Adipose tissue (tissue), 3 donors: ENCODE data around the gene ZNF33A. TPM values are rescaled to one million over a fixed set of nuclear protein-coding genes. Genes with fewer than 3 reads are reported as not detected.
"Not testable (repeated sequence)": the region's sequence is repeated elsewhere in the genome, so short reads cannot be mapped to it uniquely, and the experiment has no call there.

ENCODE experiments used
- H3K27ac ChIP-seq: one replicate; pipeline ENCODE4 v1.5.1; 2013; ENCODE audit warnings: low read depth, low read length
- WGBS, 3 donors: extraction: QIAGEN DNeasy Blood & Tissue Kit; methylation state at CpG; one replicate each; pipeline ENCODE4 v1.1.7; 2013; 5-methylcytosine and 5-hydroxymethylcytosine counted together
- polyA plus RNA-seq, 3 donors: library from polyadenylated mRNA; stranded (reverse); fragments of 200-250 nt; gene quantifications; one replicate each; pipeline ENCODE4 v1.2.3, GENCODE V29; 2013
- donor health status: healthy with polysubstance abuse.
- donor health status: Bipolar disorder and iron deficiency.
- donor health status: healthy.

The ZNF33A gene
- polyA plus RNA-seq, 3 donors, result 6.9 to 11.1 (median 8.0) TPM

GRCh38 chr10:38038107-38038931, 27.8 kb downstream of the ZNF33A start:
- H3K27ac ChIP-seq, result no peak overlapping the region
- 89 to 97% (median 94%) methylated on average over 7 of the region's 7 CpGs for whole genome bisulfite sequencing, 3 donors

GRCh38 chr10:38038932-38039245, 28.4 kb downstream of the ZNF33A start:
- no peak overlapping the region for H3K27ac ChIP-seq

DNA sequence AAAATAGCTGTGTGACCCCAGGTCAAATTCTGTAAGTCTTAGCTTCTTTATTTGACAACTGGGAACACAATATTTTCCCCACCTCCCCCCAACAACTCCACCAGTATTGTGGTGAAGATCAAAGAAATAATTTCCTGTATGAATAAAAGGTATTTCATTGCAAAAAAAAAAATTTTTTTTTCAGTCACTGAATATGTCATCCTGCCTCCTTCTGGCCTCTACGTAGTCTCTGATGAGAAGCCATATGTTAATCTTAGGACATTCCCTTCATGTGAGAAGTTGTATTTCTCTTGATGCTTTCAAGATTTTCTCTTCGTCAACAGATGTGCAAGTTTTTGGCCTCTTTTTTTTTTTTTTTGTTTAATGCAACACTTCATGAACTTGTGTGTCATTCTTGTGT, 33.0 kb downstream of the ZNF33A start:
- H3K27ac ChIP-seq, result no peak overlapping the region
- WGBS, 3 donors, result 88 to 98% (median 93%) methylated on average over 2 of the region's 2 CpGs

GRCh38 chr10:38045129-38045528, 34.7 kb downstream of the ZNF33A start:
- WGBS, 3 donors, result 49 to 97% (median 75%) methylated on average over 2 of the region's 2 CpGs
- H3K27ac ChIP-seq, result no peak overlapping the region

- H3K27ac ChIP-seq, result no peak overlapping the region
- WGBS, 3 donors, result 92 to 95% (median 93%) methylated on average over 1 of the region's 1 CpG
Measured at GRCh38 chr10:38047666-38048065, 37.2 kb downstream of the ZNF33A start.

DNA sequence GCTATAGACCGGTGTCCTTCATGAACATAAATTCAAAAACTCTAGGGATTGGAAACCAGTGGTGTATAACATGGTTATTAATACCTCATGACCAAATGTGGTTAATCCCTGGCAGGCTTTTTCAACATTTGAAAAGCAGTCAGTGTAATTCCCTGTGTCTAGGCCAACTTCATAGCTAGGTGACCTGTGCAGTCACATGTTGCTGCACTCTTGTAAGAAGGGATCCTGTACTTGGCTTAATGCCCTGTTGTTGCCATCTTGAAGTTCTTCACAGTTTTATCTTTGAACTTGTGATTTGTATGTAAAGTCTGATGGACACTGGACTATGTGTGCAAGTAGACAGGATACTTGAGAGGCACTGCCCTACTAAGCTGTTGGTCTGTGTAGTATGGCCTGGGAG, 39.7 kb downstream of the ZNF33A start:
- WGBS, 3 donors, result 95 to 97% (median 95%) methylated on average over 1 of the region's 1 CpG
- no peak overlapping the region for H3K27ac ChIP-seq

GRCh38 chr10:38054361-38054797, 43.9 kb downstream of the ZNF33A start:
- H3K27ac ChIP-seq, result no peak overlapping the region

- not testable (repeated sequence) for H3K27ac ChIP-seq
- 97 to 98% (median 97%) methylated on average over 5 of the region's 5 CpGs for WGBS, 3 donors
Measured at GRCh38 chr10:38055274-38055894, 44.9 kb downstream of the ZNF33A start.

DNA sequence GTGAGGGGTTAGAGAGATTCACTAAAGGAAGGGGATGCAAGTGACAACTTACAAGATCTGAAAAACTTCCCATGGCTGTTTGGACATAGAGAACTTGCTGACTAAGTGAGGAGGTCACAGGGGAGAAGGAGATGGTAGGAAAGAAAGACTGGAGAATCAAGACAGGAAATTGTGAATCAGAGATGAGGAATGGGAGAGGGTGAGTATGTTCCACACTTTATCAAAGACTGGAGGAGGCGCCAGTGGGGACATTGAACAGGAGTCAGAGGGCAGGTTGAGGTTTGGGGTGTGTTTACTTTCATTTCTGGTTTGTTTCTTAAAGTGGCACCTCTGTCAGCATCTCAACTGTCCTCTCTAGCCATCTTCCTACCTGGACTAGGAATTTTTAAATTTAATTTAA, 59.2 kb downstream of the ZNF33A start:
- WGBS, 3 donors, result 69 to 77% (median 71%) methylated on average over 1 of the region's 1 CpG
- H3K27ac ChIP-seq, result not testable (repeated sequence)

DNA sequence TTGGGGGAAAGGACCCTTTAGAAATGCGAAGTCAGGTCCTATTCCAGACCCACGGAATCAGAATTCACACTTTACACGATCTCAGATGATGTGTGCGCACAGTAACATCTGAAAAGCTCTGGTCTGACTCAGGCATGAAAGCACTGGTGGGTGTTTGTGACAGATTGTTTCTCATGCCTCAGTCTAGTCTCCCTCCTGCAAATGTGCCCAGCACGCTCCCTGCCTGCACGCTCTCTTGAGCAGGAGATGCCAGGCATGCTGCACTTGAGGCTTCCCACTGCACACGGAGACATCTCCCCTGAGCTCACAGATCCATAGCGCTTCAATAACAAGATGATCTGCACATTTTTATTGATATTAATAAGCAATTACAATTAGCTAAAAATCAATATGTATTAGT, 60.0 kb downstream of the ZNF33A start:
- 88 to 91% (median 88%) methylated on average over 8 of the region's 8 CpGs for WGBS, 3 donors
- no peak overlapping the region for H3K27ac ChIP-seq

GRCh38 chr10:38072552-38072951, 62.1 kb downstream of the ZNF33A start:
- H3K27ac ChIP-seq, result no peak overlapping the region

GRCh38 chr10:38076687-38077086, 66.2 kb downstream of the ZNF33A start:
- H3K27ac ChIP-seq, result no peak overlapping the region
- WGBS, 3 donors, result 72 to 82% (median 78%) methylated on average over 2 of the region's 2 CpGs

DNA sequence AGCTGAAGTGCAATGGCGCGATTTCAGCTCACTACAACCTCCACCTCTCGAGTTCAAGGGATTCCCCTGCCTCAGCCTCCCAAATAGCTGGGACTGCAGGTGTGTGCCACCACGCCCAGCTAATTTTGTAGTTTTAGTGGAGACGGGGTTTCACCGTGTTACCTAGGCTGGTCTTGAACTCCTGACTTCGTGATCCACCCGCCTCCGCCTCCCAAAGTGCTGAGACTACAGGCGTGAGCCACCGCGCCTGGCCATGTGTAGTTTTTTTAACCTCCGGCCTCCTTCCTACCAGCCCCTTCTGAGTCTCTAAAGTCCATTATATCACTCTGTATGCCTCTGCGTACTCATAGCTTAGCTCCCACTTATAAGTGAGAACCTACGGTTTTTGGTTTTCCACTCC, 82.8 kb downstream of the ZNF33A start:
- WGBS, 3 donors, result 91 to 95% (median 95%) methylated on average over 15 of the region's 15 CpGs
- H3K27ac ChIP-seq, result not testable (repeated sequence)

DNA sequence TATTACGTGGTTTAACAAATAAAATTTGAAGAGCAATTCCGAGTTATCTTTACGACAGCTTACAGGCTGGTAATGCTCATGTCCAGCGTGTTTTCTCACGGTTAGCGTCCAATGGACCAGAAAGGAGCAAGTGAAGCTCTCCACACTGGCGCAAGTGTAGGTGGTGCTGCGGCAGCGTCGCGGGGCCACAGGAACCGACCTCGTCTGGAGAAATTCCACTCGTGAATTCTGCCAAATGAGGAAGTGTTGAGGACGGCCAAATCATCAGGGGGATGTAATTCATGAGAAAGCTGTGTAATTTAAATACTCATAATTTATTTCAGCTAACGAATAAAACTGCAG, 83.3 kb downstream of the ZNF33A start:
- H3K27ac ChIP-seq, result no peak overlapping the region
- 7 to 12% (median 11%) methylated on average over 16 of the region's 16 CpGs for WGBS, 3 donors

- peak within 1 kb of the TSS; percentile 28 for H3K27ac ChIP-seq
- WGBS, 3 donors, result 0 to 1% (median 0%) methylated on average over 58 to 59 of the region's 59 CpGs
Measured at GRCh38 chr10:38094158-38094926, 83.9 kb downstream of the ZNF33A start, which contains the start of gene ZNF37A. ZNF37A (plus strand) TSS chr10:38094337; CDS start chr10:38096618, 2,281 bp downstream.

GRCh38 chr10:38094927-38095574, 84.6 kb downstream of the ZNF33A start:
- 52 to 56% (median 55%) methylated on average over 20 to 21 of the region's 21 CpGs for WGBS, 3 donors
- no peak overlapping the region for H3K27ac ChIP-seq

DNA sequence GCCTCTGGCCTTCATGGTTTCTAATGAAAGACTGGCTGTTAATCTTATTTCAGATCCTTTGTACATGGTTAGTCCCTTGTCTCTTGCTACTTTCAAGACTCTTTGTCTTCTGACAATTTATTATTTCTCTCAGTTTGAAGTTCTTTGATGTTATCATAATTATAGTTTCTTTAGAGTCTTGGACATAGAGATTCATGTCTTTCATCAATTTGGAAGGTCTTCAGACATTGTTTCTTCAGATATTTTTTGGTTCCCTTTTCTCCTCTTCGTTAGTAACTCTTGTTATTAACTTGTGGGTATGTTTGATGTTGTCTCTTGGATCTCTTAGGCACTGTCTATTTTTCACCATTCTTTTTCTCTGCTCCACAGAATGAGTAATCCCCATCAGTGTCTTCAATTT, 92.4 kb downstream of the ZNF33A start:
- H3K27ac ChIP-seq, result no peak overlapping the region
- 95 to 97% (median 96%) methylated on average over 1 of the region's 1 CpG for WGBS, 3 donors

DNA sequence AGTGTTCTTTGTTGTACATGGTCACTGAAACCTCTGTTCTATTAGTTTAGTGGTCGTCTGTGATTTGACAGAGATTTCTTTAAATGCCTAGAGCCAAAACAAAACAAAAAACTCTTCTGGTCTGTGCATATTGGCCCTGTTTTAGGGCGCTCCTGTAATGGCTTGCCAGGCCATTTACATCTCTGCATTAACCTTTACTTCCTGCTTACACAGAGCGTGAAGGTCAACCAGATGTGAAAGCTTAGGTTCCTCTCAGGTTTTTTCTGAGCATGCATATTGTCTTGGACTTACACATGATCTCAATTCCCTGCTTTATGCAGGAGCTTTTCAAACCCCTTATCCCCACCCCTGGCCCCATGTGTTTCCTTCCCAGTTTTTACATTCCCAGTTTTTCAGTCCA, 93.3 kb downstream of the ZNF33A start:
- WGBS, 3 donors, result 97 to 99% (median 99%) methylated on average over 3 of the region's 3 CpGs

GRCh38 chr10:38112159-38112558, 101.7 kb downstream of the ZNF33A start:
- 92 to 94% (median 93%) methylated on average over 2 of the region's 2 CpGs for WGBS, 3 donors

More for the DNA sequence above, 93.3 kb downstream of the ZNF33A start:
- no peak overlapping the region for H3K27ac ChIP-seq

More at GRCh38 chr10:38112159-38112558, 101.7 kb downstream of the ZNF33A start:
- no peak overlapping the region for H3K27ac ChIP-seq
